ENCODE measurements around the gene CCDC18.

DNA sequence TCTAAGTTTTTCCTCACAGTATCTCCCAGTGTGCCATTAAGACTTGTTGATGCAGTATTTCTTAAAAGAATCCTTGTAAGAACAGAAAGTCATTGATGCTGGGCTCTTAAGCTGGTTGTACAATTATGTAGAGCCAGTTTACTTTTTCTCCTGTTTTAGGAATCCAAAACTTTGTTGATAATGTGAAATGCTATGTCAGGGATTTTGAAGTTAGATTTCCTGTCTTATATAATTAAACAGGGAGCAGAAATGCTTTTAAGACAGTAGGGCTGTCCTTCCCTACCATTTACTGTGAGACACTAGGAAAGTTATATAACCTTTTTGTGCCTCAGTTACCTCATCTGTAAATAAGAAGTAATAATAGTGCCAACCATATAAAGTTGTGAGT, 26.0 kb downstream of the CCDC18 start:
- TF ChIP-seq, protein P1, sequence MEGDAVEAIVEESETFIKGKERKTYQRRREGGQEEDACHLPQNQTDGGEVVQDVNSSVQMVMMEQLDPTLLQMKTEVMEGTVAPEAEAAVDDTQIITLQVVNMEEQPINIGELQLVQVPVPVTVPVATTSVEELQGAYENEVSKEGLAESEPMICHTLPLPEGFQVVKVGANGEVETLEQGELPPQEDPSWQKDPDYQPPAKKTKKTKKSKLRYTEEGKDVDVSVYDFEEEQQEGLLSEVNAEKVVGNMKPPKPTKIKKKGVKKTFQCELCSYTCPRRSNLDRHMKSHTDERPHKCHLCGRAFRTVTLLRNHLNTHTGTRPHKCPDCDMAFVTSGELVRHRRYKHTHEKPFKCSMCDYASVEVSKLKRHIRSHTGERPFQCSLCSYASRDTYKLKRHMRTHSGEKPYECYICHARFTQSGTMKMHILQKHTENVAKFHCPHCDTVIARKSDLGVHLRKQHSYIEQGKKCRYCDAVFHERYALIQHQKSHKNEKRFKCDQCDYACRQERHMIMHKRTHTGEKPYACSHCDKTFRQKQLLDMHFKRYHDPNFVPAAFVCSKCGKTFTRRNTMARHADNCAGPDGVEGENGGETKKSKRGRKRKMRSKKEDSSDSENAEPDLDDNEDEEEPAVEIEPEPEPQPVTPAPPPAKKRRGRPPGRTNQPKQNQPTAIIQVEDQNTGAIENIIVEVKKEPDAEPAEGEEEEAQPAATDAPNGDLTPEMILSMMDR (IDR thresholded peaks at IDR 0.05), result no peak
- TF ChIP-seq POLR2A (IDR thresholded peaks at IDR 0.05), result no peak

Data from thyroid gland (tissue), 4 donors.